ENCODE measurements around the gene ATRN.

ATRN gene

GRCh38 chr20:3672547-3673171, 201.8 kb downstream of the ATRN start:
- ChIA-PET CTCF (interaction anchor here (0.6 to 4.1 kb wide), 7 partner anchors 14 to 109 kb away, joined by 3 to 30 read pairs (median 4); no protein-coding TSS in a partner anchor), POLR2A (no interaction called here)
- Histone ChIP-seq H3K4me1 (ENCODE audit: control insufficient read depth, insufficient read depth, low read length) (0 out of 2 replicates have a peak, but pooled peaks cover 2% of the 10 kb centered on the region), H3K27ac (ENCODE audit: extremely low read depth, low read depth, low read length) (no peak overlapping the region), H3K36me3 (ENCODE audit: control insufficient read depth in 2 of 2, insufficient read depth in 1 of 2, low read length in 2 of 2) (no peaks in the 10 kb centered on the region), H3K9me3 (ENCODE audit: control insufficient read depth, insufficient read depth, low read depth, low read length) (no peaks in the 10 kb centered on the region), H3K4me3 (ENCODE audit: low read depth, low read length) (no peak overlapping the region)
- TF ChIP-seq ZNF19 (tag by site-specific recombination; IDR thresholded peaks at IDR 0.05; ENCODE audit: low read depth) (no peak), ZNF433 (tag by site-specific recombination; IDR thresholded peaks at IDR 0.05; ENCODE audit: low read depth) (no peak)

- Histone ChIP-seq H3K9me3 (ENCODE audit: control insufficient read depth, insufficient read depth, low read depth, low read length) (no peaks in the 10 kb centered on the region), H3K27ac (ENCODE audit: extremely low read depth, low read depth, low read length) (no peak overlapping the region), H3K36me3 (ENCODE audit: control insufficient read depth in 2 of 2, insufficient read depth in 1 of 2, low read length in 2 of 2) (no peaks in the 10 kb centered on the region), H3K4me3 (ENCODE audit: low read depth, low read length) (no peak overlapping the region), H3K4me1 (ENCODE audit: control insufficient read depth, insufficient read depth, low read length) (0 out of 2 replicates have a peak, but pooled peaks cover 2% of the 10 kb centered on the region)
- TF ChIP-seq ZSCAN5A (tag by site-specific recombination; IDR thresholded peaks at IDR 0.05) (no peak), BCL11A (tag by site-specific recombination; IDR thresholded peaks at IDR 0.05; ENCODE audit: low read depth) (no peak), GLI2 (tag by site-specific recombination; IDR thresholded peaks at IDR 0.05; ENCODE audit: borderline replicate concordance, low read depth) (no peak), ZNF362 (tag by site-specific recombination; IDR thresholded peaks at IDR 0.05) (no peak), SP7 (tag by site-specific recombination; IDR thresholded peaks at IDR 0.05) (no peak), ZNF121 (tag by site-specific recombination; IDR thresholded peaks at IDR 0.05) (no peak), ZNF600 (tag by site-specific recombination; IDR thresholded peaks at IDR 0.05) (no peak), ZNF202 (tag by site-specific recombination; IDR thresholded peaks at IDR 0.05; ENCODE audit: borderline replicate concordance) (no peak), ZNF423 (tag by site-specific recombination; IDR thresholded peaks at IDR 0.05) (no peak), TCF7L2 (IDR thresholded peaks at IDR 0.05; ENCODE audit: borderline replicate concordance, low read depth, low read length) (no peak), REPIN1 (tag by site-specific recombination; IDR thresholded peaks at IDR 0.05; ENCODE audit: low read depth) (no peak), SP3 (tag by site-specific recombination; IDR thresholded peaks at IDR 0.05) (no peak), SCRT1 (tag by site-specific recombination; IDR thresholded peaks at IDR 0.05; ENCODE audit: borderline replicate concordance) (no peak), KLF17 (tag by site-specific recombination; IDR thresholded peaks at IDR 0.05) (no peak), ZNF560 (tag by site-specific recombination; IDR thresholded peaks at IDR 0.05; ENCODE audit: borderline replicate concordance) (no peak), ZNF292 (tag by site-specific recombination; IDR thresholded peaks at IDR 0.05; ENCODE audit: borderline replicate concordance, low read depth) (no peak), ZBTB7A (tag by site-specific recombination; IDR thresholded peaks at IDR 0.05; ENCODE audit: low read depth) (no peak), RBAK (tag by site-specific recombination; IDR thresholded peaks at IDR 0.05) (no peak), ZNF792 (tag by site-specific recombination; IDR thresholded peaks at IDR 0.05) (no peak), ZNF664 (tag by site-specific recombination; IDR thresholded peaks at IDR 0.05) (no peak)
- POLR2A ChIA-PET: no interaction called here
- CTCF ChIA-PET: interaction anchor here (0.6 to 4.1 kb wide), 9 partner anchors 37 to 425 kb away, joined by 3 to 30 read pairs (median 3); no protein-coding TSS in a partner anchor
Measured at GRCh38 chr20:3673221-3674070, 202.6 kb downstream of the ATRN start.
